ENCODE measurements around the gene OSTC.

OSTC gene

GRCh38 chr4:108716340-108716739 is 65.9 kb downstream of the OSTC start:
- no peaks in the 10 kb centered on the region for H3K27me3 ChIP-seq
- H3K4me3 ChIP-seq (ENCODE audit: low read depth in 1 of 2, low read length in 1 of 2) = no peak overlapping the region
- TF ChIP-seq CTCF (IDR thresholded peaks at IDR 0.05) = no peak

GRCh38 chr4:108717386-108717785 is 67.0 kb downstream of the OSTC start:
- Histone ChIP-seq H3K4me1 (ENCODE audit: control insufficient read depth in 1 of 2, insufficient read depth in 1 of 2, low read depth in 1 of 2, low read length in 1 of 2) (no peaks in the 10 kb centered on the region), H3K27me3 (no peaks in the 10 kb centered on the region), H3K9me3 (no peaks in the 10 kb centered on the region), H3K4me3 (ENCODE audit: low read depth in 1 of 2, low read length in 1 of 2) (no peak overlapping the region), H3K27ac (no peak overlapping the region), H3K36me3 (no peaks in the 10 kb centered on the region)
- no peak for TF ChIP-seq CTCF (IDR thresholded peaks at IDR 0.05)

More at GRCh38 chr4:108716340-108716739, 65.9 kb downstream of the OSTC start:
- Histone ChIP-seq H3K4me1 (ENCODE audit: control insufficient read depth in 1 of 2, insufficient read depth in 1 of 2, low read depth in 1 of 2, low read length in 1 of 2) (no peaks in the 10 kb centered on the region), H3K36me3 (no peaks in the 10 kb centered on the region), H3K27ac (no peak overlapping the region), H3K9me3 (no peaks in the 10 kb centered on the region)

Data from neutrophil (primary cell).